Stimulated activated CD8-positive, alpha-beta memory T cell treated with anti-CD3 and anti-CD28 coated beads, Interleukin-12 subunit alpha, Interleukin-12 subunit beta, amount 100 ng/mL, for 4 hours (primary cell): ENCODE results near the gene KCNQ1.

Source experiments
- DNase-seq: peaks from one replicate; pipeline ENCODE4 v3.0.0-alpha.2; 2020; ENCODE audit warnings: low read depth

KCNQ1 gene

GRCh38 chr11:2716376-2717095 lies 271.7 kb downstream of the KCNQ1 start:
- DNase-seq = no peak

- no peak for DNase-seq
These were observed 272.9 kb downstream of the KCNQ1 start for GRCh38 chr11:2717561-2718325.

- no peak for DNase-seq
These were observed 274.1 kb downstream of the KCNQ1 start for GRCh38 chr11:2718817-2719438.

DNA sequence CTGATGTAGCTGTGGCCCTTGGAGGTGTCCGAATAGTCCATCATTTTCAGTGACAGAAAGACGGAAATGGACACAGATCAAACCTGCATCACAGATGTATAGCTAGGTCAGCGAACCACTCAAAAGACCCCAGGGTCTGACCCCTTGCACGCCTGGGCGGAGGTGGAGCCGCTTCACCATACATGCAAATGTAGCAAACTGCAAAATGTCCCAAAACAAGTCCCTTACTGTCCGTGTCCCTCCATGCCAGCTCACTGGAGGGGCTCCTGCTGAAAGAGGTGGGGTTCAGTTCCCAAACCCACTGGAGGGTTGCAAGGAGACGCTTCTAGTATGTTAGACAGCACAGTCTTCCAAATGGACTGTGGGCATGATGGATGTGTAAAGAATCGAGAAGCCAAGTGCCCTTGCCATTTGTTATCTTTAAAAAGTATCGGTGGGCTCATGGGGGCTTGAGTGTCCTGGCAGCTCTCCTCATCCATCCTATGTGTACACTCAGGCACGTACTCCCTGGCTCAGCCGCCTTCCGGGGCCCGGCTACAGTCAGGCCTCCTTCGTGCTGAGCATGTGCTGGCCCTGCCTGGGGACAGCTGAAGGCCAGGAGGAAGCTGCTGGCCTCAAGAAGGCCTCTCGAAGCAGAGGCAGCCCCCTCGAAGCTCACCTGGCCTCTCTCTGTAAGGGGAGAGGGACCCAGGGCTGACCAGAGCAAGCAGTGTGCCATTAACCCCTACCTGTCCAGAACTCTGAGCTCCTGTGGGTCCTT lies 275.2 kb downstream of the KCNQ1 start:
- no peak for DNase-seq

DNA sequence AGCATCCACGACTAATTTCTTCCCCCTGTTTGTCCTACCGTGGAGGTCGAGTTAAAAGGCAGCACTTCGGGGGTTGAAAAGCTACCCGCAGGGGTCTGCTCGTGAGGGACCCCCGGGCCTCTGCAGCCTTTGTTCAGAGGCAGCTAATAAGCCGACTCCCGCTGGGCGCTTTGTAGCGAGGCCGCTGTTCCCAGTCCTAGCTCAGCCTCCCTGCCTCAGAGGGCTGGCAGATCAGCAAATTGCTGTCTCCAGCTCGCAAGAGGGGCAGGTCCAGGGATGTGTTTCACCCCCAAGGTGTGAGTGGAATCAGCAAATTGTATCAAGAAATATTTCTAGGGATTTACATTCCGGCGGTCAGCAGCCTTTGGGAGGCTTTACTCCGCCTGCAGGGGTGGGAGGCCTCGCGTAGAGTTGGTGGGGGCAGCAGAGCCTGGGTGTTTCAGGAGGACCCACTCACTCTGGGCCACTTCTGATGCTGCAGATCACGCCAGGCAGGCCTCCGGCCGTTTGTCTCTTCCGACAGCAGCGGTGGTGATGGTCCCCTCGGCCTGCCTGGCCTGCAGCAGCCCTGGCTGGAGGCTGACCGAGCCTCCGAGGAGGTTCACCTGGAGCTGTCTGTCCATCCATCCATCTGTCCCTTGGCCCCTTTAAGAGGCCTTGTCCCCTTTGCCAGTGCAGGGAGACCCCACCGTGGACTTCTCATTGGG lies 276.6 kb downstream of the KCNQ1 start:
- DNase-seq = no peak

- DNase-seq = no peak
These were observed 278.1 kb downstream of the KCNQ1 start for GRCh38 chr11:2722955-2723354.

GRCh38 chr11:2724104-2724503 lies 279.3 kb downstream of the KCNQ1 start:
- DNase-seq = no peak

- no peak for DNase-seq
These were observed 280.0 kb downstream of the KCNQ1 start for GRCh38 chr11:2724653-2725367.

GRCh38 chr11:2725368-2726300 lies 280.8 kb downstream of the KCNQ1 start:
- no peak for DNase-seq

DNA sequence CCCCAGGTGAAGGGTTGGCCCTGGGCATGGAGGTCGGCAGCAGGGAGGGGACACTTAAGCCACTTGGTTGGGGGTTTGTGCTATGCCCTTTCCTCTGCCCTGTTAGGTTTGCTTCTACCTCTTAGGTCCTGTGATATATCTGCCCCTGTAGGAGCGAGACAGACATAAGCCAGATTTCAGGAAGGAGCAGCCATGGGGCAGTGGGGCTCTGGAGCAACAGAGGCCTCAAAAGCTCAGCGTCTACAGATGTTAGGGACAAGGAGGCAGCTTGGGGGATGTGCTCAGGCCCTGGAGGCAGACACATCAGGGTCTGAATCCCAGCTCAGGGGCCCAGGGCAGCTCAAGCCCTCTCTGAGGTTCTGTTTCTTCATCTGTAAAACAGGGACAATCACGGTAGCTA lies 282.2 kb downstream of the KCNQ1 start:
- no peak for DNase-seq

DNA sequence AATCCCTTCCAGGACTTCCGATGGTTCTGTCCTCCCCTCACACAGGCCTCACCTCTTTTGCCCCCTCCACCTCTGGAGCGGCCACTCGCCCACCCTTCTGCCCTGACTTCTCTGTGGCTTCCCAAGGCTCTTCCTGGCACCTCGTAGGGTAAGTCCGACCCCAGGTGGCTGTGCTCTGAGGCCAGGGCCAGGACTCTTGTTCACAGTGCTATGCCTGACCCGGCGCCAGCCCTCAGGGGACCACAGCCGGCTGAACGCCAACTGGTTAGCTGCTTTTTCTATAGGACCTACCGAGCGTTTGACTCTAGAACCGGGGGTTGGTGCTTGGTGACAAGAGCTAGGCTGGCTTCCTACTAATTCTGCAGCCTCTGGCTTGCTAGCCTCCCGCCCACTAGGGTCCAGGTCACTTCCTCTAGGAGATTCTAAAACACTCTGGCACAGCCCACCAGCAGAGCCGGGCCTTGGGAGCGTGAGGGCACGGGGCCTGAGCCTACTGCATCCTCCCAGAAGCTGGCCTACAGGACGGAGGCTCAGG lies 283.4 kb downstream of the KCNQ1 start:
- DNase-seq = no peak

DNA sequence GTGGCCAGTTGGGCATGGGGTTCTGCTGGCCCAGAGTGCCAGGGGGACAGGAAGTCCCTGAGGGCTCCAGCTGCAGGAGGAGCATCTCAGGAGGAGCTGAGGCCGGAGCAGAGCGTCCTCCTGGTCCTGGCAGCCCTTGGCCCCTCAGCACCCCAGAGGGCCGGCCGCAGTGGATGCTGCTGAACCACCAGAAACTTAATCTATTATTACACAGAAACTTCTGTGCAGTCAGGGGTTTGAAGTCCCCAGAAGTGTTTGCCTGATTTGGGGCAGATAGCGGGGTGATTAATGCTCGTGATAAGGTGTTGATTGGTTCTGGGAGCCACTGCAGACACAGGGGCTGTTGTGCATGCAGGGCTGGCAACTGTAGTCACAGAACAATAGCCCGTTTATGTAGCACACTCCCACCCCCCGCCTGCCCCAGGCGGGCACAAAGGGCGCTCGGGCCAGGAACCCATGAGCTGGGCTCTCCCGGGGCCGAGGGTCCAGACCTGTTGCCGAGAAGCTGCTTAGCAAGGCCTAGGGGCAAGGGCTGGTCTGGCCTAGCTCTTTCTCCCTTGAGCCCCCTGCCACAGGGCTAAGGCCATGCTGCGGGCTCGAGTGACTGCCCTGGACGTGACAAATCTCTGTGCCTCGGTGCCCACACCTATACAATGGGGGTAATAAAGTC lies 284.0 kb downstream of the KCNQ1 start:
- no peak for DNase-seq

GRCh38 chr11:2729841-2730240 lies 285.0 kb downstream of the KCNQ1 start:
- no peak for DNase-seq

GRCh38 chr11:2730272-2731129 lies 285.7 kb downstream of the KCNQ1 start:
- DNase-seq = no peak

GRCh38 chr11:2731130-2732125 lies 286.6 kb downstream of the KCNQ1 start:
- DNase-seq = no peak

DNA sequence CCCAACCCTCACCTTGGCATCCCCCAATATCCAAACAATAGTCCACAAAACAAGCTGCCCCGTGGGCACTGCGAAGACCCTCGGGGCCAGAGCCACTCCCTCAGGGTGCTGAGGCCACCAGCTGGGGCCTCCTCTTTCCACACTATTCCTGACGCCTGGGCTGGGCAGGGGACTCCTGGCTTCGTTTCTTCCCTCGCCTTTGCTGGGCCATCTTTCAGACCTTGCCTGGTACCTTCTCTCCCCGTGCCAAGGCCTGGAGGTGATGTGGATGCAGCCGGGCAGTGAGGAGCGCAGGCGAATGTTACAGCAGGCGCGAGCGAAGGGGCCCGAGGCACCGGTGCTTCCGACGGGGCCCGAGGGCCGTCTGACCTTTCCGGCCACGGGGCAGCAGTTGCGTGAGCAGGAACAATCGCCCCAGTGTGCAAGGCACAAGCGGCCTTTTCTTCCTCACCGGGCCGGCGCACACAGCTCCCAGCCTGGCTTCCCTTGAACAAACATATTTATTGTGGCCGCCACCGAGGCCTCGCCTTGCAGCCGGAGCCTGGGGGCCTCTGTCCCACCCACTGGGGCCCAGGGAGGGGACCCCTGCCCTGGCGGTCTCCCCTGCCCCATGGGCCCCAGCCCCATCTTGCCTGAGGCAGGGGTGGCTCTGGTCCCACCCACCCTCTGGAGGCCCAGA lies 287.6 kb downstream of the KCNQ1 start:
- no peak for DNase-seq
